GM18868 (cell line): Measurements from ENCODE around the gene POLQ.
"Not testable (repeated sequence)": the region's sequence is repeated elsewhere in the genome, so short reads cannot be mapped to it uniquely, and the experiment has no call there.

Source experiments
- ATAC-seq: cut with Tn5 transposase; IDR thresholded peaks from one replicate; pipeline ENCODE4 v1.9.1; 2021; ENCODE audit warnings: mild to moderate bottlenecking, moderate library complexity; ENCODE audit not compliant: unreplicated experiment

POLQ gene

DNA sequence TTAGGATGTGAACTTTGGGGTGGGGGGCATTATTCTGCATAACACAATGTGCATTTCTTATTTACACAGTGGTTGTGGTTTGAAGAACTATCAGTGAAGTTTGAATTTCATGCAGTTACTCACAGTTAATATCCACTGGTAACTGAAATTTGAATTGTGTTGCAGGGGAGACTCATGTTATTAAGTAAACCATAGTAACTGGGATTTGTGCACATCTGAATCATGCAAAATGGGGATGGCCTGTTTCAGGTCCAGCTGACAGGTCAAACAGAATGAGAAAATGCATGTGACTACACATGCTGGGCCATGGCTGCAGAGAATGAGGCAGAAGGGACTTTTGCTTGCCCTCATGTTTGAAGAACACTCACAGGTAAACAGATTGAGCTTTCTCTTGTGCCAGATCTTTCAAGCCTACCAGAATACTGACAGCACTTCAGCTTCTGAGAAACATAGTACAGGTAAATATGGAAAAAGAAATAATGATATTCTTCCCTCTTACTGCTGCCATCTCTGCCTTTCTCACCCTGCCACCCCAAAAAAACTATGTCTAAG, 115.0 kb downstream of the POLQ start:
- no peak for ATAC-seq

DNA sequence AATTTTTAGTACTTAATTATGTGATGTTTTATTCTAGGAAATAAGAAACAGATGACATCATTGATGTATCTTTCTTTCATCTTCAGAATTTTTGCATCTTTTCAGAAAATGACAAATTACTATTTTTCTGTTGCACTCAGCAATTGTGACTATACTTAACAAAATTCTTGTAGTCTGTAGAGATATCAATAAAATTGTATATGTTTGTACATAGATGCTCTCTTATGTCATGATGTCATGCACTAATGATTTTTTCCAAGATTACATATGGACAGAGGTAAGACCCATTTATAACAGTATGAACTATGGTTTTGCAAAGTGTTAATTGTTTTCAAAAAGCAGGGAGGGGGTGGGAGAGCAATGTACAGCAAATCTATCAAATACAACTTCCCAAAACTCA, 121.2 kb downstream of the POLQ start:
- no peak for ATAC-seq

DNA sequence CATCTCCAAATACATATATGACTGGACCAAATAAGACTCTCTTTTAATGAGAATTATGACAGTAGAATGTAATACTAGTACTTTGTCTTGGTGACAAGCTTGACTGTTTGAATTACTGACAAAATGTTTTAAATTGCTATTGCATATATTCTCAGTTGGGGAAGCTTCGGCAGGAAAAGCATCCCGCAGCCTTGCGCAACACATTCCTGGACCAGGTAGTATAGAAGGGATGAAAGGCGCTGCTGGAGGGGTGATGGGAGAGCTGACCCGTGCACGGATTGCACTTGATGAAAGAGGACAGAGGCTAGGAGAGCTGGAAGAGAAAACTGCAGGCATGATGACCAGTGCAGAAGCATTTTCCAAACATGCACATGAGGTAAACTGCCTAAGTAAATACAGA, 127.6 kb downstream of the POLQ start:
- ATAC-seq, result no peak

DNA sequence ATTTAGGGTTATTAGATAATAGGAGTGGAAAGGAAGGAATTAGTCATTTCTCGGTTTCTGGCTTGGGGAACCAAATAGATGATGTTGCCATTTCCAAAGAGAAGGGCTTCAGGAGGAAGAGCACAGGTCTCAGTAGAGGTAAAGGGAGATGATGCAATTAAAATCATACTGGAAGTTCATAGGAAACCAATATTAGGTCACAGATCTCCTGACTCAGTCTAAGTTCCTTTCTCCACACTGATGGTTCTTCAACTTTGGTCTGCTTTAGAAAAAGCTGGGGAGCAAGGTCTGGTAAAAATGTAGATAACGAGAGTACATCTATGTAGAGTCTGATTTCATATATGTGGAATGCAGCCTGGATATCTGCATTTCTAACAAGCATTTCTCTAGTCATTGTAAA, 130.9 kb downstream of the POLQ start:
- no peak for ATAC-seq

DNA sequence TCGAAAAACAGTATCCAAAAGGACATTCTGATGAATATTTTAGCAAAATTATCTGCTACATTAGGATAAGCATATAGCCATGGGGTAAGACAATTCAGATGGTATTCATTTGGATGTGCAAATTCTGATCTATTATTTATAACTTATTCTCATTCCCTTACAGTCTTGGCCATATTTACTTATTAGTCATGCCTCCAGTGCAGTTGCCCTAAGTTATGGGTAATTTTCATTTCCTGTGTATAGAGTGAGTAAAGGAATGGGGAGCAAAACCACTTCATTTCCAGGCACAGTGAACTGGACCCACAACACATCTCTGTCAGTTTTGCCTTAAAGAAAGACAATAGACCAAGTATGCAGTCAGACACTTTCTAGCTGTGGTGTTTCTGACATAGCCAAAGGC, 134.3 kb downstream of the POLQ start:
- ATAC-seq, result no peak

DNA sequence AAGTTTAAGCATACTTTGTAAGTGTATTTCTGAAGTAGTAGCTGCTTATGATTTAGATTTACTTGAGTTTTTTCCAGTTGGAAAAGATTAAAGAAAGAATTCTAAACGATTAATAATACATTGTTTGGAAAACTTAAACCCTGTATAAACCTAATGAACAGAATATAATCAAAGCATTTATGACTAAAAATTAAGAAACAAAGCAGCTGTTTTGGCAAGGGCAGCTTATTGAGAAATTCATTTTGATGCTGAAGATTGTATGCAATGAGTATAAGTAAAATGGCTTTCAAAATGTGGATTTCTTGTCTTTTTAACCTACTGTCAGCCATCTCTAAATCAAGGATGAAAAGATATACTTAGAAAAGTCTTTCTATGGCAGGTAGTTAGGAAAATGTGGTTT, 140.2 kb downstream of the POLQ start:
- ATAC-seq, result no peak

DNA sequence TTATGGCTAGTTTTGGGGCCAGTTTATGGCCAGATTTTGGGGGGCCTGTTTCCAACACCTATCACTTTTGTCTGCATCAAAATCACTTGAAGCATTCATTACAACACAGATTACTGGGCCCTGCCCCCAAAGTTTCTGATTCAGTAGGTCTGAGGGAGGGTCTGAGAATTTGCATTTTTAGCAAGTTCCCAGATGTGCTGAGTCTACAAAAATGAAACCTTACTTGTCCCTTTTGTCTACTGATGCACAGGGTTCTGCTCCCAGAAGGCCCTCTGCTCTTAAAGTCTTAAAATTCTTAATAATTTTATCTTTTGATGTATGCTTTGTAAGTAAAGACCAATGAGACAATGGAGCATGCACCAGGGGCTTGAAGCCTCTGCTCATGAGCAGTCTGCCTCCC, 146.0 kb downstream of the POLQ start:
- no peak for ATAC-seq

DNA sequence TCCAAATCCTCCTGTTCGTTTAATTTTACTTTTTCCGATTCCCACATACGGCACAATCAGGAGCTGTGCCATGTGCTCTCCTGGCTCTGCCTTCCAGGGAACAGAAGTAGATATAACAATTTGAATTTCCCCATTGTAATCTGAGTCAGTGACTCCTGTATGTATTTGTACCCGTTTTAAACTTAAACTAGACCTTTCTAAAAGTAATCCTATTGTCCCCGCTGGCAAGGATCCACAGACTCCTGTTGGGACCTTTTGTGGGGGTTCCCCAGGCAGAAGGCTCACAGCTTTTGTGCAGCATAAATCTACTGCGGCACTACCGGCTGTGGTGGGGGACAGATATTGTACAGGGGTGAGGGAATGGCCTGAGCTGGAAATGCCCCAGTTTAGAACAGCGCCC, 147.7 kb downstream of the POLQ start:
- ATAC-seq, result not testable (repeated sequence)

DNA sequence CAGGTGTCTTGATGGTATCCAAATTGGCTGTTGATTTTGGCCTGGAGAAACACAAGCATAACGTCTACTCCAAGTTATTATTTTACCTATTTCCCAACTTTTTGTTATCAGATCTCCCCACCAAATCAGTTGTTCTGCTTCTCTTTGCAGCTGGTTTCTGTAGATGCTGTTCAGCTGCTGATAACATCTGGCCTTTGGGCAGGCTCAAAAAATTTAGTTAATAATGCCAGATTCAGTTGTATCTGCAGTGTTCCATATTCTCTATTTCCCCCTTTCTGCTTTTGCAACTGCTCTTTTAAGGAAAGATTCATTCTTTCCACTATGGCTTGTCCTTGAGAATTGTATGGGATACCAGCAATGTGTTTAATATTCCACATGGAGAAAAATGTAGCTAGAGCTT, 149.8 kb downstream of the POLQ start:
- ATAC-seq, result not testable (repeated sequence)

DNA sequence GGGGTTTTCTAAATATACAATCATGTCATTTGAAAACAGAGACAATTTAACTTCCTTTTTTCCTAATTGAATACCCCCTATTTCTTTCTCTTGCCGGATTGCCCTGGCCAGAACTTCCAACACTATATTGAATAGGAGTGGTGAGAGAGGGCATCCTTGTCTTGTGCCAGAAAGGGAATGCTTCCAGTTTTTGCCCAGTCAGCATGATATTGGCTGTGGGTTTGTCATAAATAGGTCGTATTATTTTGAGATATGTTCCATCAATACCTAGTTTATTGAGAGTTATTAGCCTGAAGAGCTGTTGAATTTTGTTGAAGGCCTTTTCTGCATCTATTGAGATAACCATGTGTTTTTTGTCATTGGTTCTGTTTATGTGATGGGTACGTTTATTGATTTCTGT, 157.5 kb downstream of the POLQ start:
- not testable (repeated sequence) for ATAC-seq
